Measurements from ENCODE around the gene PIK3R6. TPM values are rescaled to one million over a fixed set of nuclear protein-coding genes. Genes with fewer than 3 reads are reported as not detected.

The PIK3R6 gene
- polyA plus RNA-seq, 5 donors, result 1.6 to 2.7 (median 2.1) TPM

- no peak for DNase-seq
Measured at GRCh38 chr17:8798176-8798845, 69.2 kb downstream of the PIK3R6 start.

- DNase-seq, result no peak
Measured at GRCh38 chr17:8797621-8798175, 69.8 kb downstream of the PIK3R6 start.

- DNase-seq, result peak in 1 of 2 donors; percentile 26
Measured at GRCh38 chr17:8794636-8795035, 72.8 kb downstream of the PIK3R6 start.

GRCh38 chr17:8793649-8794048 is 73.8 kb downstream of the PIK3R6 start:
- no peak for DNase-seq

GRCh38 chr17:8792646-8793045 is 74.8 kb downstream of the PIK3R6 start:
- DNase-seq, result no peak

- no peak for DNase-seq
Measured at GRCh38 chr17:8791910-8792270, 75.6 kb downstream of the PIK3R6 start.

- DNase-seq, result no peak
Measured at GRCh38 chr17:8791248-8791909, 76.1 kb downstream of the PIK3R6 start.

- no peak for DNase-seq
Measured at GRCh38 chr17:8789743-8790142, 77.7 kb downstream of the PIK3R6 start.

GRCh38 chr17:8788998-8789397 is 78.5 kb downstream of the PIK3R6 start:
- no peak for DNase-seq

GRCh38 chr17:8785547-8786413 is 81.7 kb downstream of the PIK3R6 start:
- DNase-seq, result peak; percentile 54 to 75

- DNase-seq, result no peak
Measured at GRCh38 chr17:8782176-8782575, 85.3 kb downstream of the PIK3R6 start.

- no peak for DNase-seq
Measured at GRCh38 chr17:8781776-8782175, 85.7 kb downstream of the PIK3R6 start.

GRCh38 chr17:8776881-8777280 is 90.6 kb downstream of the PIK3R6 start:
- DNase-seq, result no peak

GRCh38 chr17:8776248-8776647 is 91.2 kb downstream of the PIK3R6 start:
- no peak for DNase-seq

GRCh38 chr17:8766731-8767130 is 100.7 kb downstream of the PIK3R6 start:
- DNase-seq, result no peak

GRCh38 chr17:8762012-8762411 is 105.5 kb downstream of the PIK3R6 start:
- no peak for DNase-seq

- no peak for DNase-seq
Measured at GRCh38 chr17:8758137-8758596, 109.3 kb downstream of the PIK3R6 start, which contains the start of gene SPDYE4. TSS of gene SPDYE4 (minus strand) at chr17:8758546. CDS start at chr17:8758382, 164 bp downstream.

- no peak for DNase-seq
Measured at GRCh38 chr17:8757189-8757588, 110.3 kb downstream of the PIK3R6 start.

- DNase-seq, result no peak
Measured at GRCh38 chr17:8755590-8756255, 111.8 kb downstream of the PIK3R6 start.

- no peak for DNase-seq
Measured at GRCh38 chr17:8754890-8755289, 112.6 kb downstream of the PIK3R6 start.

GRCh38 chr17:8753976-8754440 is 113.5 kb downstream of the PIK3R6 start:
- DNase-seq, result no peak

All from right lung (tissue), 5 donors.